Forelimb muscle (tissue), 1 donor: Measurements from ENCODE around the gene NHLH2. TPM values are rescaled to one million over a fixed set of nuclear protein-coding genes. Genes with fewer than 3 reads are reported as not detected.

ENCODE experiments used
- DNase-seq: peaks from one replicate; pipeline ENCODE4 v3.0.0-alpha.2; 2013; ENCODE audit warnings: low read depth
- polyA plus RNA-seq: library from polyadenylated mRNA; unstranded; fragments of 120-200 nt; gene quantifications from one replicate; pipeline ENCODE4 v1.2.1, GENCODE V29; 2013; ENCODE audit not compliant: insufficient read length

The NHLH2 gene
- polyA plus RNA-seq, 1 donor: not detected

GRCh38 chr1:115838431-115839028, 2.4 kb downstream of the NHLH2 start:
- no peak for DNase-seq

GRCh38 chr1:115837740-115838421, 3.0 kb downstream of the NHLH2 start:
- no peak for DNase-seq

DNA sequence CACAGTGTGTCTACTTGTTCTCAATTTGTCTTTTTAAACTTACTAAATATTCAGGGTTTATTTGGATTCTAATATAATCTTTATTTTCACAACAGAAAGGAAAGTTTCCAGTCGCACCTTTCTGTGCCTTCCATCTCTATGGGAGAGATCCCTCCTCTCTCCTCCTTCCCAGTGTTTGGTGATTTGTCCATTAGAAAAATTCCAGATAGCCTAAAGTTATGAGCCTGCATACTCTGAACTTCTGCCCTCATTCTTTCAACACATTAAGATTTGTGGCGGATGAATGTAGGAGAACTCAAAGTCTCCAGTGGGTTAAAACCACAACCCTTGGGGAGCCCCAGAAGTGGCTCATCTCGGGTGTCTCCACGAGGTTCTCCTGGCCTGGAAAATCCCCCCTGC, 3.6 kb downstream of the NHLH2 start:
- DNase-seq: no peak

DNA sequence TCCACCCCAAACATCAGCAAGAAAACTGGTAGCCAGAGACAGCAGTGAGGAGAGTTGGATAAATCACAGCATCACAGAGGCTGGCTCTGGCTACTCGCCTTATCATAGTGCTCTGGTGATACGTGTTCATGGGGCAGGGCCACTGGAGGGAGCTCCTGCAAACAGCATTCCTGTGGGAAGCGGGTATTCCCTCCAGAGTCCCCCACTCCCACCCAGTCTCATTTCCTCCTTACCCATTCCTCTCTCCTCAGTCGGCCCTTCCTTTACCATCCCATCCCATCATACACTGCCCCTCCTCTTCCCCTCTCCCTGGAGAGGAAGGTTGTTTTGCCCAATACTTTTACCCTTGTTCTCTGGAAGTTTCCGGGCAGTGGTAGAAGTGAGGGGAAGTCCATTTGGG, 7.1 kb downstream of the NHLH2 start:
- no peak for DNase-seq

GRCh38 chr1:115832651-115833050, 8.3 kb downstream of the NHLH2 start:
- DNase-seq: no peak

GRCh38 chr1:115830963-115831362, 10.0 kb downstream of the NHLH2 start:
- no peak for DNase-seq

- DNase-seq: no peak
Measured at GRCh38 chr1:115829947-115830346, 11.0 kb downstream of the NHLH2 start.

- DNase-seq: no peak
Measured at GRCh38 chr1:115829023-115829674, 11.8 kb downstream of the NHLH2 start.

DNA sequence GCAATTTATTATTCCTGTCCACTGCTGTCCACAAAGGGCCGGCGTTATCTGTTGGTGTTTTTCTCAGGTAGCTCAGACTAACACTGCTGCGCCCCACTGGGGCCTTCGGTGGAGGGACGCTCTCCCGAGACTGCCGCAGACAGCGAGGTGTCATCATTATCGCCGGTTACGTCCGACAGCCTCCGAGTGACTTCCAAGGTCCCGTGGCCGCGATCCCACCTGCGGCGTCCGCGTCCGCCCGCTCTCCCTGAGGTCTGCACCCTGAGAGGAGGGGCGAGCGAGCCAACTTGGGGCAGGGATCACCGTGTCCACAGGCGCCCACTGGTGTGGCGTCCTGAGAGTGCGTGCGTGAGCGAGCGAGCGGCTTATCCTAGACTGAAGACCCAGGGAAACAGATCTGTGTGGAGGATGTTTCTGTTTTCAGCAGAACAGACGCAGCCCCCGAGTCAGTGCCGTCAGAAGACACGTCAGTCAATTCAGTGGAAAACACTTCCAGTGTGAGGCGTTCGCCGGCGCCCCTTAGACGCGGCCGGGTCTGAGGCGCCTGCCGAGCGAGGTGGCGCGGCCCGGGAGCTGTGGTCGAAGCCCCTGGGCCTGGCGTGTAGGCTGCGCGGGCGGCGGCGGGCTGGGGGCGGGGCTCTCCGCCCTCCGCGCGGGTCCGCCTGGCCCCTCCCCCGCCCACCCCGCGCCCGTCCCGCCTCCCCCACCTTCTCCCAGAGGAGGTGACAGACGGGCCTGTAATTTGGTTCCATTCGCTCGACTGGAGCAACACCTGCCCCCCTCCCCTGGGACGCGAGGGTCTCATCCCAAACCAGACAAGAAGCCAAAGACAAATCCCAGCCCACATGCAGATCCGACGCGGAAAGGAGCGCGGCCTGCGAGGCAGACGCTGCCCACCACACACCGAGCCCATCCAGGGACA, 12.6 kb downstream of the NHLH2 start:
- DNase-seq: no peak

- no peak for DNase-seq
Measured at GRCh38 chr1:115827452-115828044, 13.4 kb downstream of the NHLH2 start.

DNA sequence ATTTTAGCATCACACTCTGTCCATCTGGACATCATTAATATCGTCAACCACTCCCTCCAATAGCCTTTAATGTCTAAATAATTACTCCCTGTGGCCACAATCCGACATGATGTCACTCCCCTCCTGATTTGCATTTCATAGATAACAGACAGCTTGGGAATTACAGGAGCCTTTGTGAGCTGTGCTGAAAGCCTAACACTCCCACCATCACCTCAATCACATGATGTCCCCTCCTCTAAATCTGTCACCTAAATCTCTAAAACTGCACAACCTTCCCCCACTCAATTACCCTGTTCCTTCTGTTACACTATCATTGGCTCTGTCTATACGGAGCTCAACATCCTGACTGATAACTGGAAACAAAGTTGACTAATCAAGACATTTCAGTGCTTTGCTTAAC, 14.3 kb downstream of the NHLH2 start:
- no peak for DNase-seq

DNA sequence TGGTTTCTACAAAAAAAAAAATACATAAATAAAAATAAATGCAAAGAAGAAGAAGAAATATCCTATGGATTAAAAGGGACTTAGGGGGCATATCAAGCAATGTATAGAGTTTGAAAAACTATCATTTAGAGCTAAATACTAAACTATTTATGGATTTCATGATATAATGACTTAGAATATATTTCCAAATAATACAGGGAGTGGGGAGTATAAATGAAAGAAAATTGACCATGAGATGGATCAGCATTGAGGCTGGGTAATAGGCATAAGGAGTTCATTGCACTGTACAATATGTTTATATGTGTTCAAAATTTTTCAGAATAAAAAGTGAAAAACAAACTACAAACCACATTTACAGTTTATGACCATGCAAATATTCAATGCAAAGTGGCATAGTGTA, 18.8 kb downstream of the NHLH2 start:
- no peak for DNase-seq

DNA sequence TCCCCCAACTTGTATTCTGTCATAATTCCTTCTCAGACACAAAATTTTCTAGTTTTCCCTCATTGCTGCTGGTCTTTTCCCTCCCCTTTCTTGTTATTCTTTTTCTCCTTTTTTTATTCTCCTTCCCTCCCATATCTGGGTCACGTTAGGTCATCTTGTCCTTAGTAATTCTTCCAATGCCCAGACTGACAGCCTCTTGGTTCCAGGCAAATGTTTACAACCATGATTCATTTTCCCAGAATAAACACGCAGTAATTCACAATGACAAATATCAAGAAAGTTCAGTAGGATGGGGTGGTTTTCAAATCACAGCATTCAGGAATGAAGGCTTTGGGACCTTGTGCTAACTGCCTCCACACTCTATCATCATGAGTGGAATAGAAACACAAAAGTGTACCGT, 25.2 kb downstream of the NHLH2 start:
- DNase-seq: no peak

DNA sequence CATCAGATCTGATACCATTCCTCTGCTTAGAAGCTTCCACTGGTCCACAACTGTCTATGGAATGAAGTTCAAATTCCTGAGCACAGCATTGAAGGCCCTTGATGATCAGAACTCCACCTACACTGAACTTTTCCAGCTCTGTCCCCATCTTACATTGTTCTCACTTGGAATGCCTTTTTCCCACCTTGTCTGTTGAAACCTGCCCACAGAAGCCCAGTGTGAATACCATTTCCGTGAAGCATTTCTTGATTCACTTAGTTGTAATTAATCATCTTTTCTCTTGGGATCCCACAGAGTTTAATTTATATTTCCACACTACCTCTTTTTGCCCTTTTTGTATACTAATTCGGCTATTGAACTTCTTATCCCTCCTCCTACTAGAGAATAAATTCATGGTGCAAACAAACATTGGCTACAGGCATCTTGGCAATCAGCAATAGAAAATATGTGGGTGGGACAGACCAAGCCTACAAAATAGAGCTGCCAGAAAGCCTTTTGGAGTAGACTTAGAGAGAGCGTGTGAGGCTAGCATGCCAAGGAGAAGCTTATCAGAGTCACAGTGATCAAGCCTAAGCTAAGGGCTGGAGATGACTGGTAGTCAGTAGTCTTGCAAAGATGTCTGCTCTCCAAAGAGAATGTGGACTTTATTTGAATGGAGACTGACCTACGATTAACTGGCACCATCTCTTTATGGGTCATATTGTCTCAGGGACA, 26.1 kb downstream of the NHLH2 start:
- no peak for DNase-seq

DNA sequence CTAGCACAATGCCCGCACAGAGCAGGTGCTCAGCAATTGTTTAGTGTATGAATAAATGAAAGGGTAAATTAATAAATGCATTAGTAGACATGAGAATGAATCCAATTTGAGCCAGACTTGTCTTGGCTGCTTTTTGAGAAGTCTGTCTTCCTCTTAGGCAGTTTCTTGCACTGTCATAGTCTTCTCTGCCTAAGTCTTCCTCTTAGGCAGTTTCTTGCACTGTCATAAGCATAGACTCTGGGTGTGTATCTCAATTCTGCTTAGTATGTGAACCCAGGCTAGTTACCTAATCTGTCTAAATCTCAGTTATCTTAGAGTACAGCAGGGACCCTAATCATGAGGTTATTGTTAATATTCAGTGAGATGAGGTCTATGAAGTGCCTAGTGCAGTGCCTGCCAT, 27.2 kb downstream of the NHLH2 start:
- DNase-seq: no peak

- DNase-seq: no peak
Measured at GRCh38 chr1:115811140-115811828, 29.6 kb downstream of the NHLH2 start.

- DNase-seq: no peak
Measured at GRCh38 chr1:115810609-115811008, 30.3 kb downstream of the NHLH2 start.

GRCh38 chr1:115809847-115810246, 31.1 kb downstream of the NHLH2 start:
- DNase-seq: no peak

DNA sequence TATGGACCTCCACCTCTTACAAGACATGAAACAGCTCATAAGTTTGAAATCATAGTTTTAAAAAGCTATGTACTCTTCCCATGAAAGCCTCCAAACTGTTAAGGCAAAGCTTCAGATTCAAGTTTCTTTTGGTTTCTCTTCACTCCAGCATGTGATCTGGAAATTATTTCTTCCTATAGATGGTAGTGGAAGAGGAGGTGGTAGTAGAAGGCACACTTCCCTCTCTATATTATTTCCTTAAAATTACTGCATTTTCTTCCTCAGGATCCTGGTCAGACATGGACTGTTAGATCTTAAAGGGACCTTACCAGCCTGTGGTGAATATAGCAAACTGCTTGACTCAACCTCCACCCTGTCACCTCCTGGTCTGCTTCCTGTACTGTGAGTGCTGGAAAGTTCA, 31.9 kb downstream of the NHLH2 start:
- no peak for DNase-seq

DNA sequence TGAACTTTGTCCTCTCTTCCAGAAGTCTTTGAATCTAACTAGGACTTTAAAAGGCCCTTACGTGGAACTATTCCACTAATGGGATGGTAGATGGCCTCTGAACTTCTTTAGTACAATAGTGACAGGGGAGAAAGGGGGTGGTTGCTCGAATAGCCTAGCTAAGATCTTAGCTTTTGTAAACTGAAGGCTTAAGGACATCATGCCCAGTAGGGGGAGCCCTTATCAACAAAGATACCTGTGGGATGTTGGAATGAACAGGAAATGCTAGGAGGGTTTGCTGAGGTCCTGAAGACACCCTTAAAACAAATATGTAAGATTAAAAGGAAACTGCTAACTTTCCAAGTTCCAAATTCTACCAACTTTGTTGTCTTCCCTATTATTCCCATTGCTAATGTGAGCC, 33.2 kb downstream of the NHLH2 start:
- peak; percentile 32 for DNase-seq

DNA sequence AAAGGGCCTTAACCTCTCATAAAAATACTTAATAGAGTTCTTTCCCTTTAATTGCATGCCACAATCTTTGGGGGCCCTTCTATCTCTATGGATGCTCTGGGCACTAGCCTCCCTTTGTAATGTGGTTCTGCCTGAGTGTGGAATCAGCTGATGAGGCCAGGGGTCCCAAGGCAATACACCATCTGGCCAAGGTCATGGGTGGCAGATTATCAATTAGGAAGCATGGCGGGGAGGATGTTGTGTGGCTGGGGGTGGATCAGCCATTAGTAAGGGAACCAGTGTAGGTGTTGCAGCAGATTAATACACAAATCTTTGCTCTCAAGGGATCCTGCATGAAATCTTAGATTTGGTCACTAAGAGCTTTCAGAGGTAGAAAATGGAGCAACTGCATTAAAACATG, 35.3 kb downstream of the NHLH2 start:
- DNase-seq: no peak
